NCI-H1092 (cell line): ENCODE measurements around the gene SHISA9.

Experiments
- DNase-seq: peaks from one replicate; lab custom pipeline; 2025; lab: John Stamatoyannopoulos, UW

SHISA9 gene

DNA sequence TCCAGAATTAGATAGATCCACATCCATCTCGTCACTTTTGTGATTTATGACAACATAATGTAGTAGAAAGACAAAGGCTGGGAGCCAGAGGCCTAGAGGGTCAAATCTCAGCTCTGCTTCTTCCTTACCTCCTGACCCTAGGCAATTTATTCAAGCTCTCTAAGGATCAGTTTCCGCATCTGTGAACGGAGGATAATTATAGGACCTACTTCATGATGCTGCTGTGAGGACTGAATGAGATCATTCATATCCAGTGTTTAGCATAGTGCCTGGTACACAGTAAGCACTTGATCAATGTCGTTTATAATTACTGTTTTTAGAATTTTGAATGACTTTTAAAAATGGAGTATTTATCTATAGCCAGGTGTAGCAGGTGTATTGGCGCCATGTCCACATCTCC is 128.4 kb downstream of the SHISA9 start:
- DNase-seq = no peak

DNA sequence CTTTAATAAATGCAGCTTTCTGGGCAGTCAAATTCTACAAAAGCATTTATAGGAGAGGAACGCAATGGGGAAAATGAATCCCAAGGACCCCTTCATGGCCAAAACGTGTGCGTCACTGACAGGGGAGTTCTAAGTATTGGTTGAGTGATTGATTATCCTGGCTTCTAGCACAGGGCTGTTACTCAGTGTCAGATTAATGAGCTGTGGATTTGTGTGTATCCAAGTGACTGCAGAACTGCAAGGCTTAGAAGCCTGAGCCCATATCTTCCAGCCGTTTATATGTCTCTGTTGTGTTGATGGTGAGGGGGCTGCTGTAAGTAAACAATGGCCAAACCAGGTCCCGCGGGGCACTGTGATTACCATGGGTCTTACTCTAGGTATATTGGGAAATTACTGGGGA is 129.4 kb downstream of the SHISA9 start:
- DNase-seq = no peak

DNA sequence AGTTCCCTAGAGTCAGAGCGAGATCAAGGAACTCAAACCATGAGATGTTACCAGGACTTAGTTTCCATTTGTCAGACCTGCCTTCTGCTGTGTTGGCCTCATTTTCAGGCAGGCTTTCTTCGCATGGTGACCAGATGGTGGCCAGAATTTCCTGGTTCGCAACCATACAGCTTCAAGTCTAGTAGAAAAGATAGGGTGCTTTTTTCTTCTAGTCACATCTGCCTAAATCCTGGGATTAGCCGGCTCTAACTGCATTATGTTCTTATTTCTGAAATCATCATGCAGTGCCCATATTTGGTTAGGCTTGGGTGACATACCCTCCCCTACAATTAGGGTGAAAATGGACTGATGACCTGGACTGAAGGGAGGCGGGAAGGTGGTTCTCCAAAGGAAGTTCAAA is 131.5 kb downstream of the SHISA9 start:
- no peak for DNase-seq

DNA sequence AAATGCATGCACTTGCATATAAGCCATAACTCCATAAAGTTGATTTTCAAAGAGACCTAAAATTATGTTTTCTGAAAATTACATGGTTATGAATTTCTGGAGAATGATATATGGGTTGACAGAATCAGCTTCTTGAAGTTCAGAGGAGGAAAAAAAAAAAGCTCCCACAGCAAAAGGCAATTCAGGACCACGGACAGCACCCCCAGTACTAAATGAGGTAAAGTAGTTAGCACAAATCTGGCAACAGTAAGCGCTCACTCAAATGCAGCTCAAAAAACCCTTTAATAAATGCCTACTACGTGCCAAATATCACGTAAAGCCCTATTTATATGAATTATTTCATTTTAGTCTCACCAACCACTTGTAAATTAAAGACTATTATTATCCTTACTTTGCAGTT is 135.2 kb downstream of the SHISA9 start:
- no peak for DNase-seq

DNA sequence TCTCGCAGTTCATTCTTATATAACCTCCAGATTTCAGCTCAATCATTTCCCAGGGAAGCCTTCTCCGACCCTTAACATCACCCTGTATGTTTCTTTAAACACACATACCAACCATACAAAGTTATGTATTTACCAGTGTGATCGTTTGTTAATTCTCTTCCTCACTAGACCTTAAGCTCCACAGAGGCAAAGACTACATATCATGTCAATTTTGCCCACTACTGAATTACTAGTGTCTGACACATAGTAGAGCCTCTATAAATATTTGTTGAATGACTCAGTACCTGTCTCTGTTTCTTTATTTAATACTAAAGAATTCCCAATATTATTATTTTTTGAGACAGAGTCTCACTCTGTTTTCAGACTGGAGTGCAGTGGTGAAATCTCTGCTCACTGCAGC is 137.2 kb downstream of the SHISA9 start:
- DNase-seq = no peak

DNA sequence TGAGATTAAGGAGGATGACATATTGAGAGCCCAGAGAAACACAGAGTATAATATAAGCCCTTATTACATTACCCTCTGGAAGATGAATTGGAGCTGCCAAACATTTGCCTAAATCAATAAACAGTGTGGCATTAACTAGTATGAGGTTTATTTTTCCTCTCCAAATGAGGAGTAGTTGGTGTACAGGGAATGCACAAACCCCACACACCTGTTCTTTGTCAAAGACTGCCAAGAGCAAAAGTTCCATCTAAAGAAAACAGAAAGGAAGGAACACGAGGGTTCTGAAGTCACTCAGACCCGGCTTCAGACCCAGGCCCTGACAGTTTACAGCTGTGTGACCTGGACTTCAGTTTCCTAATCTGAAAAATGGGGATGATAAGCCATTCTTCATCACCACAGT is 138.1 kb downstream of the SHISA9 start:
- no peak for DNase-seq

DNA sequence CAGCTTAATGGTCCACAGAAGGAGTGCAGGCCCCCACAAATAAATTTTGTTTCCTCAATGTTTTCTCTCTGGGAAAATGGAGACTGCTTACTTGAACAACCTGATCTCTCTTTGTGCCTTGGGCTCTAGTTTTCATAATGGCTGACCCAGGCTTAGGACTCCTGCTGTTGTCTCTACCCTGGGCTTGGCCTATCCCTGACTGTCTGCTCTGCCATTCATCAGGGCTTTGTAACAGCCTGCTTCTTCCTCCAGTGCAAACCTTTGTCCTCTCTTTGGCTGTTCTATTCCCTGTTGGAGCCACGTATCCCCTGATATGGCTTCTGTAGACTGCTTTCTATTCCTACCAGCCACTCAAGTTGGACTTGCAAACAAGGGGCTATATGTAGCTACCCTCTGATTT is 139.8 kb downstream of the SHISA9 start:
- no peak for DNase-seq

DNA sequence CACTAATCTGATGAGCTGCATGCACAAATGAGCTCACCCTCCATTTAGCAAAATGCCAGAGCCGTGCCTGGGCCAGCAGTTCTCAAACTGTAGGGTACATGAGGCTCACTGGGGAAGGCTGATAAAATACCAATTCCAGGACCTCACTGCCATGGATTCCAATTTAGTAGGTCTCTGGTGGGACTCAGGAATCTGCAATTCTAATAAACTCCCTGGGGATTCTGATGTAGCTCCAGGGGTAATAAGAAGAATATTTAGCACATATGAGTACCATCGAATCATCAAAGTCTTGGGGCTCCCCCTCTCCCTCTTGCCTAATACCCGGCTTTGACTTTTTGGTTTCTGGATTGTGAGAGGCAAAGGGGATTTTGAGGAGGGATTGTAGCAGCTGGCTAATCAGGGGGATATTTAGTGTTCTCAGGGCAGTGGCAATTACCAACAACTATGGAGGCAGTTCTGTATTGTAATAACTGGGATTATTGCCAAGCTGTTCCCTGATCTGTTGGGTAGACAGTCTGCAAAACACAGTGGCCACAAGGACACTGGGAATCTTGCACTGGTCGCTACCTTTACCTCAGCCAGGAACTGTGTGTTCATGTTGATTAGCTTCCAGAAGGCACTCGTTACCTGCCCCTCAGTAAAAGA is 140.4 kb downstream of the SHISA9 start:
- no peak for DNase-seq

DNA sequence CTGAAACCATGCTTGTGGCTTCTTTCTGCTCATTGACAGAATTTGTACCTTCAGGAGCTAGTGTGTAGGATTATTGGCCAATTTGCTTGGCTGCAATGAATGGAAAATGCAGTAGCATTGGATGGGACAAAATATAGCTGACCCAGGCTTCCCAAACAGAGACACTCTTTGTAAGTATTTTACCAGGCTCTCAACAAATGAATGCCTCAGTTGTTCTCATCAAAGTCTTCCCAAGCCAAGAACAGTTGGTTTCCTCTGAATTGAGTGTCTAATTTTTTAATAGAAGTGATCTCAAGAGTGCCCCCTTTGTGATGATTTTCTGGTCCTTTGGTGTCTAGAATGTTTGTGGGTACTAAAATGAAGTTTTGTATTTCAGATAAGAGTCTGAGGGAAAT is 140.9 kb downstream of the SHISA9 start:
- no peak for DNase-seq

DNA sequence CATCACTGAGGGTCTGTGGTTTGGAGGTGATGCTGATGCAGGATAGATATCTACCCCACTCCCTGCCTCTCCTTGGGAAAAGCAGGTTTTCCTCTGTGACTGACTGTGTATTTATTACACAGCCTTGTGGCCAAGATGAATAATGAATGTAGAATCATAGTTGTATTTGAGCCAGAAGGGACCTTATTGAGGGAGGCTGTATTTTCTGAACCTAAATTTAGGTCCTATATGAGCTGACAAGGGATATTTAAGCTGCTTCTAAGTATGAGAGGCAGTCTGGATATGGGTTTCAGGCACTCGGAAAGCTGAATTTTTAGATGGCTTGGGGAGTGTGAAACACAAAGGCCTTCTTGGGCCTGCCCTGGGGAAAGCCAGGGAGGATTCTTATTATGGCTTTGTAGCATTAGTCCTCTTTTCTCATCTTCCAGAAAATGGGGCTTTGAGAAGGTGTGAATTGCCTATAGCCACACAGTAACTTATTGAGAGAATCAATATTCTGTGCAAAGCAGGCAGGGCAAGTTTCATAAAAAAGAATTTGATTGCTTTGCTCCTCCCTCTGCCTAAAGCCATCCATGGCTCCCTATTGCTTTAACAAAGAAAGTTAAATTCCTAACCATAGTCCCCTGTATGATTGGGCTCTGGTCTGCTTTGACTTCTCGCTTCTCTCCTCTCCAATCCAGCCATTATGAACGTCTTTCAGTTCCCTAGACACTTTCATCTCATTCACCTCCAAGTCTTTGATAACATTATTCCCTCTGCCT is 144.8 kb downstream of the SHISA9 start:
- DNase-seq = no peak

DNA sequence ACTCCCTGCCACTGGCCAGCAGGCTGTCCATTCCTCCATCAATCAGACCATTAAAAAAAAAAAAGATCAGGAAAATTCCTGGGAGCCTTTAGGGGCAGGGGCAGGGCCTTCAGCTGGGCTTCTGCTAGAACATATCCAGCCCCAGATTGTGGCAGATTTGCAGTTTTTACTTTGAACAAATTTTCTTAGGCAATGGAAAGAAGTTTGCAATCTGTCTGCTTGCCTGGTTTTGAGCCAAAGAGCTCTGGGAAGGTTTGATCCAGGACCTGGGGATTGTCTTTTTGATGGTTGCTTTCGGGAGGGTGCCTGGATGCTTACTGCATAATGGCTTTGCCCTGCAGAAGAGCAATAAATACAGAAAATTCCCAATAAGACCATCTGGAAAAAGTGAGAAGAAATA is 145.9 kb downstream of the SHISA9 start:
- no peak for DNase-seq

DNA sequence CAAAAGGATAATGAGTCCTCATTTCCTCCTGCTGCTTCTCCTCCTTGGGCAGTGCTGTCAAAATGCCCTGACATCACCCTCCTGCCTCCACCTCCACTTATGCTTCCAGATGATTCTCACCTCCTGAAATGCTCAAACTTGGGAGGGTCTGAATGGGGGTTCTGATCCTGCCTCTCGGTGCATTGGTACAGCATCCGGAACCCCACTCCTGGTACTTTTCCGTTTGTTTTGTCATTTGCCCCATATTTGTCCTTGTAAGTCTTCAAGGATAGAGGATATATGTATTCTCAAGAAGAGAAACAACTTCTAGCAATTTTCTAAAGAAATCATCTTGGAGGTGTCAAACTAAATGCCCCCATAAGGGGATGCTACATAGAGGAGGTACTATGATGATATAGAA is 148.3 kb downstream of the SHISA9 start:
- DNase-seq = no peak

DNA sequence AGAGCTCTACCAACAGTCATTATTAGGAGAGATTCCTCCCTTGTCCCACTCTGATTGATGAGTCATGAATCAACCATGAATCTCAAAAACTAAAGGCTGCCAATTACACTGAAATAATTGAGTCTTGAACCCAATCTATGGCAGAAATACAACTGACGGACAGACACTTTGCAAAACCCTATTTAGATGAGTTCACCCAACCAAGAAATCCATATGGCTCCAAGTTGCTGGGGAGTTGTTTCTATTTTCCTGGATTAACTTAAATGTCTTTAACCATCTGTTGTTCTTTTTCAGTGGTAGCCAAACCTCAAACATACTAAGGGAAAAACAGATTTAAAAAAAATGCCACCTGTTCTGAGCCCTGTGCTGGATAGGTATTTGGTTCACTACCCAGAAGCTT is 151.0 kb downstream of the SHISA9 start:
- no peak for DNase-seq

DNA sequence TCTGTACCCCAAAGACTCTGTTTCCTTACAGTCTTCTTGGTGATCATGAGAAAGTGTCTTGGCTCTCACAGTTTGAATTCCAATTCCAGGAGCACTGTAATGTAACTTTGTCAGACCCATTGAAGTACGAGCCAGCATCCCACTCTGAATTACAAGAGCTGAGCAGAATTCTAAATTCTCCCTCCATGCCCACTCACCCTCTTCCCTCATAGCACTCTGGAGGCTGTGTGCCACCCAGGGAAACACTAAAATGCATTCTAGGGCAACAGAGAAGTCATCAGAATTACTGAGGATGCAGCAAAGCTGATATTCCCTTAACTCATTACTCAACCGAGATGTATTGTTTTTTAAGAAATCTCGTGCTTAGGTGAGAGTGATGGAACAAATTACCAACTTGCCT is 154.1 kb downstream of the SHISA9 start:
- no peak for DNase-seq

DNA sequence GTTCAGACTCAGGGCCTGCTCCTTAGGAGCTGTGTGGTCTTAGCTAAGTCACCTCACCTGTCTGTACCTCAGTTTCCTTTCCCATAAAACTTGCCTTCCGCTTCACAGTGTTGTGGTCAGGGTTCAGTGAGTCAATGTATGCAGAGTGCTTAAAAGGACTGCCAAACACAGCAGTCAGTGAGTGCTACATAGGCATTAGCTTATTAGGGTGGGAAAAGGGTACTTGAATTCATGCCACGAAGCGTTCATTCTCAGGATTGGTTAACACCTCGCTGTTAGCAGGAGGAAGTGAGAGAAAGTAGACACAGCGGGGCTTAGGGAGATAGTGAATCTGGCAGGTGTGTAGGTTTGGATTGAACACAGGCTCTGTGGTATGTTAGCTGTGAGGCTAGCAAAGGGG is 155.2 kb downstream of the SHISA9 start:
- no peak for DNase-seq

DNA sequence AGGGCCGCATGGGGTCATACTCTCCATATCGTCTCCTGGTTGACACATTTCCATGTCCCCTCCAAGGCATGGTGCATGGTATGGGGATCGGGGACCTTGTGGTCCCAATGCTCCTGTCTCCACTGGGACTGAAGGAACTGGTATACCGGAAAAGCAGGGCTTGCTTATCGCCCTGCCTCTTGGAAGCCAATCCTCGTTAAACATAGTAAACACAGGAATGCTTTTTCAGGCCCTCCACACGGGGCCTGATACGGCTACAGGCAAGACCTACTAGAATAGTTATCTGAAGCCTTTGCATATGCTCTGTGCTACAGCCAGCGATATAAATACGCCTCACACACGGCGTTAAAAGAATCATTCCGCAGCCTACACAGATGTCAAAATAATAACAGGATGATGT is 159.5 kb downstream of the SHISA9 start:
- no peak for DNase-seq

DNA sequence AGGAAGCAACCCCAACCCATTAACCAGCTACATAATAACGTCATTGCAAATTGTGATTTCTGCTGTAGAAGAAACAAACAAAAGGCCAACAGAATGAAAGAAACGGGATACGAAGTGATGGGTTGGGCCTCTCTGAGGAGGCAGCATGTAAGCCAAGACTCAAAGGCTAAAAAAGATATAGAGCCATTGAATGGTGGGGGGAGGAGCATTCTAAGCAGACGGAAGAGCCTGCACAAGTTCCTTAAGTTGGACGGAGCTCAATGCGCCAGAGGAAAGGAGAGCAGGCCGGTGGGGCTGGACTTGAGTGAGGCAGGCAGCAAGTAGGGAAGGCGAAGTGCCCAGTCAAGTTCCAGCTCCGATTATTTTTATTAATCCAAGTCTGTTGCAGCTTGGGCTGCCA is 160.3 kb downstream of the SHISA9 start:
- DNase-seq = no peak

DNA sequence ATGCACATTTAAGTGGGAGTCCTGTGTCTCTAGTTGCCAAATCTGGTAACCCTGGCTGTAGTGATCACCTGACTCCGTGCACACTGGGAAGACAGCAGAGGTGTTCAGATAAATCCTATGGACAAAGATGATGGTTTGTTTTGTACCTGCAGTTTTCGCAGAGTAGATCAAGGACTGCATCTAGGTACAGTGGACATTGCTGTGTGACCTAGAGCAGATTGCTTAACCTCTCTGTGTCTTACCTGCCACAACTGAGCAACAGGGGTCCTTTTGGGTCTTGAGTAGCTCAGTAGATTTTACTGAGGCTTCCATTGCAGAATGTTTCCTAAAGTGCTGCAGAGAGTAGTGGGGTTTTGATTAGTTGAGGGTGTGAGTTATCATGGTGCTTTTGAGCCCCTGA is 160.8 kb downstream of the SHISA9 start:
- DNase-seq = no peak

DNA sequence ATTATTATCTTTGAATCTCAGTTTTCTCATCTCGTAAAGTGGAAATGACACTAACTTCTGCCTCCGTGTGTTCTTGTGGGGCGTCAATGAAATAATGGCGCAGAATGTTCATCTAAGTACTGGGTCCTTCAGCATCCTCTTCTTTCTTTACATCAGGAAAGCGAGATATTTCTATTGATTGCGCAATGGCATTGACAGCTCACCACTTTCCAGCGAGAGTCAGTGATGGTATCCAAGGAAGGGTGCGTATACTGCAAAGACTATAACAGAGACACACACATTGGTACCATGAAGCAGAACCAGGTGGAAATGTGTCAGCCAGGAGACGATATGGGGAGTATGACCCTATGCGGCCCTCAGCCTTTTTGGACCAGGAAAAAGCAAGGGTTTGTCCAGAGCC is 162.1 kb downstream of the SHISA9 start:
- no peak for DNase-seq

DNA sequence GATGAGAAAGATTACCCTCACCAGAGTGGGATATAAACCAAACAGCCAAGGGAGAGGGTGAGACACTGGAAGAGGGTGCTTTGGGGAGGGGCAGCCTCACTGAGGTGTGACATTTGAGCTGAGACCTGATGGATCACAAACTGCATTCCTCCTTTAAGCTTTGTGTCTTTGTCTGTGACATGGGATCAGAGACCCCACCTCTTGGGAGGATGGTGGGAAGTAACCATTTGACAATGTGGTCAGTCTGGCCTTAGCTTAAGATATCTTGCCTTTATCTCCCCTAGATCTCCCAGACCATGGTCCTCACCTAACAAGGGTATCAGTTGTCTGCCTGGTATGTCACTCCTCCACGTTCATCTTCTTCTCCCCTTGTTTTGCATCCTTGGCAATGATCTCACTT is 163.4 kb downstream of the SHISA9 start:
- no peak for DNase-seq

DNA sequence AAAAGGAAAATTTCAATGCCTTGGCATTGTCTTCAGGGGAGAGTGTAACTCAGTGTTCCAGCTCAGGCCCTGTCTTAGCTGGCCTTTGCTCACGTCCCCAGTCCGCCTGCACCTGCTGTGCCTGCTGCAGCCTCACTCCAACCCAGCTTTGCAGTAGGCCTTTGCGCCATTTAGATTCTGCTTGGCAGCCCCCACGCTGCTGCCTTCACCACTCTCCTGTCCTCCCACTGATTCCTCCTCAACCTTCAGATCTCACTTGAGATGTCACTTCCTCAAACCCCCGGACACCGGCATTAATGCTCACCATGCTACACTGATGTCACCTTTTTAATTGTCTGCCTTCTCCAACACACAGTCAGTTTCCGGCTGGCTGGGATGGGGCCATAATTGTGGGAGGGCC is 166.2 kb downstream of the SHISA9 start:
- DNase-seq = no peak

DNA sequence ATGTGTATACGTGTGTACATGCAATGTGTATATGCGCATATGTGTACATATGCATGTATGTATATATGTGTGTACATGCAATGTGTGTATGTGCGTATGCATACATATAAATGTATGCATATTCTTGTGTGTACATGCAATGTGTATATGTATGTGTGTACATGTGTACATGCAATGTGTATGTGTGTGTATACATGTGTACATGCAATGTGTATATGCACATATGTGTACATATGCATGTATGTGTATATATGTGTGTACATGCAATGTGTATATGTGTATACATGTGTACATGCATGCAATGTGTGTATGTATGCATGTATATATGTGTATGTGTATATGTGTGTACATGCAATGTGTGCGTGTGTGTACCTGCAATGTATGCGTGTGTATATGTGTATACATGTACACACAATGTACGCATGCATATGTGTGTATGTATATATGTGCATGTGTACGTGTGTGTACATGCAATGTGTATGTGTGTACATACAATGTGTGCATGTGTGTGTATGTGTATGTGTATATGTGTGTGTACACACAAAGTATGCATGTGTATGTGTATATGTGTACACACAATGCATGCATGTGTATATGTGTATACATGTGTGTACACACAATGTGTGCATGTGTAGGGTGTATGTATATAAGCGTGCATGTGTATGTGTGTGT is 167.7 kb downstream of the SHISA9 start:
- DNase-seq = no peak

DNA sequence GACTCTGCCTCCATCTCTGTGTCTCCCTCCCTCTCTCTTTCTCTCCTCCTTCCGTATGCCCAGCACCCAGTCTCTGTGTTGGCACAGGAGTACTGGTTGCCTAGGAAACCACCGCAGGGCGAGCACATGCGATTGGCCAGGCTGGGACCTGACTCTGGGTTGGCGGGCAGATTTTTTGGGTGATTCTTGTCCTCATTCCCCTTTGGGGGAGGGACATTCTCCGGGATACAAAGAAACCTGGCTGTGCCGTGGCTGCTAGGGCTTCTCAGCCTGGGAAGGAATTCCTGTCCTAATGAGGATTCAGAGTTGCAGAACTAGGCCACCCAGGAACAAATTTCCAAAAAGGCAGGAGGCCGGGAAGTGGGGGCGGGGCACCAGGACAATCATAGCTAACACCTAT is 168.9 kb downstream of the SHISA9 start:
- DNase-seq = peak; percentile 49

DNA sequence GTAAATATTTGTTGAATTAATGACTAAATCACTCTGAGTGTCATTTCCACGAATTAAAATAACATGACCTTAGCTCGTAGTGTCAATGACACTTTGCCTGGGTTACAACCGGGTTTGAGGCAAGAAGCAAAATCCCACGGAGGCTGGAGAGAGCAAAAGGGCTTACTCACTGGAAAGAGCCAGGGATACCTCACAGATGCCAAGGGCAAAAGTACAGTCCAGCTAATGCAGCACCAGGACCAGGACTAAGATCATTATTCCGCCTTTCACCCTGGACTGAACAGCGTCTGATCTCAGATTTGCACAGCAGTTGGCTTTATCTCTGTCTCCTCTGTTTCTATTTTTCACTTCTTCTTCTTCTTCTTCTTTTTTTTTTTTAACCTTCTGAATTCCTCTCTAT is 175.5 kb downstream of the SHISA9 start:
- DNase-seq = no peak
